Sciatic nerve (tissue), 2 donors: ENCODE measurements around the gene EPS8L1. TPM values are rescaled to one million over a fixed set of nuclear protein-coding genes. Genes with fewer than 3 reads are reported as not detected.
"Not testable (repeated sequence)": the region's sequence is repeated elsewhere in the genome, so short reads cannot be mapped to it uniquely, and the experiment has no call there.

ENCODE experiments used
- ATAC-seq: fragments of 200-7000 bp; cut with Tn5 transposase; one replicate; pipeline ENCODE4 v1.9.1; 2020; ENCODE audit warnings: mild to moderate bottlenecking, moderate library complexity
- DNase-seq: peaks from one replicate; pipeline ENCODE4 v3.0.0-alpha.2; 2020; ENCODE audit warnings: low spot score
- intact Hi-C: fragments of 100-400 bp; cut with DNase I; formaldehyde crosslinking; loops from one replicate; pipeline ENCODE4 v1.14.2; 2022
- total RNA-seq: library from RNA; stranded (reverse); fragmentation: NEBNext Ultra II Directional; extraction: Animal tissue kit (Norgen Biotek cat#: 25700); gene quantifications from one replicate; pipeline ENCODE4 v1.2.1, GENCODE V29; 2021
- donor health status: DM: no; HTN: no; CAD: no.
- donor health status: DM: no; HTN: no; CAD: no.

The EPS8L1 gene
- total RNA-seq, 1 donor from 2014 or later: 1.2 TPM

DNA sequence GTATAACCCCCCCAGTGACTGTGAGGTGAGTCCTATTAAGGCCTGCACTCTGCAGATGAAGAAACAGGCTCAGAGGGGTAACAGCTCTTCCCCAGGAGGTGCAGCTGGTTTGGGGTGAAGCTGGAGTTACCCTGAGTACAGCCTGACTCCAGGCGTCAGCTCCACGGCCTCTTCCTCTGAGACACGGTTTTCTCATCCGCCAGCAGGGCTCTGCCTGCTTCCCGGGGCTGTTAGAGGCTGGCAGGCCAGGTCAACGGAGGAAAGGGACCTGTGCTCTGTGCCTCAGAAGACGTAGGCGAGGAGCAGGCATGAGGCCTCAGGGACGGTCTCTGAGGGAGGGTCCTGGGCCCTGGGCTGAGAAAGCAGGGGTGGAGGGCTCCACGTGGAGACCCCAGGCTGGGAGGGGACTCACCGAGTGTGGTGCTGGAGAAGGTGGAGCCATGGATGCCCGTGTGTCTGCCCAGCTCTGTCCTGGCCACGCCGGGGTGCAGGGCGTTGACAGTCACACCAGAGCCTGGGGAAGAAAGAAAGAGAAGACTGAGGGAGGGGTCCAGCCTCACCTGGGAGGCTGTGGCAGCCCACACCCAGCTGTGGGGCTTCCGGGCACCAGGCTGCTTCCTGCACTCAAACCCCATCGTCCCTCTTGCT lies 28.6 kb upstream of the EPS8L1 start:
- ATAC-seq (no peak), DNase-seq (no peak)
- intact Hi-C loops: no loop called here

GRCh38 chr19:55047951-55048350 lies 27.7 kb upstream of the EPS8L1 start:
- intact Hi-C loops: no loop called here
- ATAC-seq (no peak), DNase-seq (no peak)

DNA sequence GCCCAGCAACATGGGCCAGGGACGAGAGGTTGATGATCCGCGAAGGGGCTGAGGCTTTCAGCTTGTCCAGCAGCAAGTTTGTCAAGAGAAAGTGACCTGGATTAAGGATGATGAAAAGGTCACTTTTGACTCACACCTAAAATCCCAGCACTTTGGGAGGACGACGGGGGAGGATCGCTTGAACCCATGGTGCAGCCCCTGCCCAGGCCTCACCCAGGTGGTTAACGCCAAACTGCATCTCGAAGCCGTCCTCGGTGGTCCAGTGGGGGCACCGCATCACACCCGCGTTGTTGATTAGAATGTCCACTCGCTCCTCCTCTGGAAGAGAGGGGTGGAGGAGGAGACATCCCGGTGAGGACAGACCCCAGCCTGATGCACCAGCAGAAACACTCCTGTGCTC lies 27.2 kb upstream of the EPS8L1 start:
- intact Hi-C loops: no loop called here
- no peak for DNase-seq
- ATAC-seq: no peak

GRCh38 chr19:55050749-55051532 lies 24.7 kb upstream of the EPS8L1 start:
- DNase-seq (no peak), ATAC-seq (no peak)
- intact Hi-C loops: no loop called here

- intact Hi-C loops: no loop called here
- no peak for ATAC-seq
- DNase-seq: no peak
These were observed 21.9 kb upstream of the EPS8L1 start for GRCh38 chr19:55053735-55054134.

GRCh38 chr19:55056827-55057226 lies 18.8 kb upstream of the EPS8L1 start:
- intact Hi-C loops: no loop called here
- no peak for DNase-seq
- no peak for ATAC-seq

DNA sequence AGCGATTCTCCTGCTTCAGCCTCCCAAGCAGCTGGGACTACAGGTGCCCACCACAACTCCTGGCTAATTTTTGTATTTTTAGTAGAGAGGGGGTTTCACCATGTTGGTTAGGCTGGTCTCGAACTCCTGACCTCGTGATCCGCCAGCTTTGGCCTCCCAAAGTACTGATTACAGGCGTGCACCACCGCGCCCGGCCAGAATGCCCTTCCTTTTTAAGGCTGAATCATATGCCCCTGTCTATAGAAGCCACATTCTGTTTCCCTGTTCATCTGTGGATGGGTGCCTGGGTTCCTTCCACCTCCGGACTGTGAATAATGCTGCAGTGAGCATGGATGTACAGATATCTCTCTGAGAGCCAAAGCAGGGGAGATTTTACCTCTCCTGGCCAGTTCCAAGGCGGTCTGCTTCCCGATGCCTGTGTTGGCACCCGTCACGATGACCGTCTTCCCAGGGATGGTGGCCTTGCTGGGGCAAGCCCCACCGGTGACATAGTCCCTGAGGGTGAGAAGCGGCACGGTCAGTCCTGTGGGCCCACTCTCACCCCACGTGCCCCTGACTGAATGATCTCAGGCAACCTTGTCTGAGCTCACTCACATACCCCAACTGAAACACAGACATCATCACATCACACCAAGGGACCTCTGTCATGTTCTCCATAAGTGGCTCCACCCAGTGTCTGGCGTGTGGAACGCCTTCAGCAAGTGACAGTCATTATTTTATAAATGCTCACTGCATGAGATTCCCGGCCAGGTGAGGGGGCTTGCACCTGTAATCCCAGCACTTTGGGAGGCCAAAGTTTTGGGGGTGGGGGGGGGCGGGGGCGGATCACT lies 16.7 kb upstream of the EPS8L1 start:
- DNase-seq (no peak), ATAC-seq (no peak)
- intact Hi-C loops: no loop called here

DNA sequence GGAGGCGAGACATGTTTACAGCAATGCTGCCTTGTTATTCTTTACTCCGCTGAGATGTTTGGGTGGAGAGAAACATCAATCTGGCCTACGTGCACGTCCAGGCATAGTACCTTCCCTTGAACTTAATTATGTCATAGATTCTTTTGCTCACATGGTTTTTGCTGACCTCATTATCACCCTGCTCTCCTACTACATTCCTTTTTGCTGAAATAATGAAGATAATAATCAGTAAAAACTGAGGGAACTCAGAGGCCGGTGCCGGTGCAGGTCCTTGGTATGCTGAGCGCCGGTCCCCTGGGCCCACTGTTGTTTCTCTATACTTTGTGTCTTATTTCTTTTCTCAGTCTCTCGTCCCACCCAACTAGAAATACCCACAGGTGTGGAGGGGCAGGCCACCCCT lies 15.4 kb upstream of the EPS8L1 start:
- DNase-seq, ATAC-seq, intact Hi-C loops: not testable (repeated sequence)

DNA sequence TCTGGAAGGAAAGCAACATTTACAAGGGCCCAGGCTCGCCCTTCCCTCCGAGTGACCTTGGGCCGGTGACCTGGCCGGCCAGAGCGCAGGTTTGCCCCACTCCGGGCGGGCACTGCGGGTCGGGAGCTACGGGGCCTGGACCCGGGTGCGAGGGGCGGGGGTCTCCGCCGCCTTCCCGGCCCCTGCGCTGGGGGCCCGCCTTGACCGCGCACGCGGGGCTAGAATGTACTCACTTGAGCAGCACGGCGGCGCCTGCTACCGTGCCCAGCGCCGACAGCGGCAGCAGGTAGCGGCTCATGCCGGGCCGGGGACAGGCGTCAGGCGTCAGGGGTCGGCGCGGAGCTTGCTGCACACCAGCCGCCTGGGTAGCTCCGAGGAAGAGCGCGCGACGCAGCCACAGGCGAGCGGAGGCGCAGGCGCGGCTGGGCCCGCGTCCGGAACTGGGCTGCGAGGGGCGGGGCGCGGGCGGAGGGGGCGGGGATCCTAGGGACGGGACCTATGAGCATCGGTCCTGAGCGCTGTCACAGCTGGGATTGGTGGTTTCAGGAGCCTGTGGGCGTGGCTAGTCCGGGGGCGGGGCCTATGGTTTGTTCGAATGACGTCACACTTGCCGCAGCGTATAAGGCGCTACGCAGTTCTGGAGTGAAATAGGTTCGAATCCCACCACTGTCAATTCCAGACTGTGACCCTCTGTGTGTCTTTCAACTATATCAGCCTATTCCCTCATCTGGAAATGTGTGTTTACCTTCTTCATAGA lies 12.8 kb upstream of the EPS8L1 start, which contains the start of gene RDH13:
Gene RDH13 (minus strand): TSS at position 414 of the 757 bp plus-strand sequence. CDS start 116 bp downstream, at position 298.
- ATAC-seq (peak; percentile 100), DNase-seq (peak; percentile 98)
- intact Hi-C loops: no loop called here

DNA sequence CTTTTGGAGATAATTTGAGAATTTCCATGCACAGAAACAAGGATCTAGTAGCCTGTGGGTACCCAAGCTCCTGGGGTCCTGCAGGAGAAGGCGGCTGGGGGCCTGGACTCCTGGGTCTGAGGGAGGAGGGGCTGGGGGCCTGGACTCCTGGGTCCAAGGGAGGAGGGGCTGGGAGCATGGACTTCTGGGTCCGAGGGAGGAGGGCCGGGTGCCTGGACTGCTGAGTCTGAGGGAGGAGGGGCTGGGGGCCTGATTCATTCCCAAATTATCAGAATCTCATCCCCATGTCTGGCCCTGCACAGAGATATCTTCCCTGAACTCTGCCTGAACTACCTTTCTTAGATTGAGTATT lies 12.2 kb upstream of the EPS8L1 start:
- intact Hi-C loops: no loop called here
- DNase-seq (no peak), ATAC-seq (peak; percentile 4)

DNA sequence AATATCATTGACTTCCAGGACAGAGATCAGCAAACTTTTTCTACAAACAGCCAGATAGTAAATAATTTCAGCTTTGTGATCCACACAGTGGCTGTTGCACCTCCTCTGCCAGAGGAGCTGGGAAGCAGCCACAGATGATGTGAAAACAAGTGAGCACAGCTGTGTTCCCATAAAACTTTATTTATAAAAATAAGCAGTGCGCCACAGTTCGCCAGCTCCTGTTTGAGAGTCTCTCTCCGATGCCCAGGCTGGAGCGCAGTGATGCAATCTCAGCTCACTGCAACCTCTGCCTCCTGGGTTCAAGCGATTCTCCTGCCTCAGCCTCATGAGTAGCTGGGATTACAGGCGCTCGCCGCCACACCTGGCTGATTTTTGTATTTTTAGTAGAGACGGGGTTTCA lies 10.2 kb upstream of the EPS8L1 start:
- intact Hi-C loops, DNase-seq, ATAC-seq: not testable (repeated sequence)

GRCh38 chr19:55066107-55066709 lies 9.5 kb upstream of the EPS8L1 start:
- no peak for ATAC-seq
- intact Hi-C loops: no loop called here
- no peak for DNase-seq

- DNase-seq (no peak), ATAC-seq (no peak)
- intact Hi-C loops: no loop called here
These were observed 7.8 kb upstream of the EPS8L1 start for GRCh38 chr19:55067869-55068268.

GRCh38 chr19:55068950-55069864 lies 6.5 kb upstream of the EPS8L1 start:
- DNase-seq (no peak), ATAC-seq (peak; percentile 28)
- intact Hi-C loops: no loop called here

GRCh38 chr19:55069865-55070197 lies 5.8 kb upstream of the EPS8L1 start:
- DNase-seq (no peak), ATAC-seq (no peak)
- intact Hi-C loops: no loop called here

DNA sequence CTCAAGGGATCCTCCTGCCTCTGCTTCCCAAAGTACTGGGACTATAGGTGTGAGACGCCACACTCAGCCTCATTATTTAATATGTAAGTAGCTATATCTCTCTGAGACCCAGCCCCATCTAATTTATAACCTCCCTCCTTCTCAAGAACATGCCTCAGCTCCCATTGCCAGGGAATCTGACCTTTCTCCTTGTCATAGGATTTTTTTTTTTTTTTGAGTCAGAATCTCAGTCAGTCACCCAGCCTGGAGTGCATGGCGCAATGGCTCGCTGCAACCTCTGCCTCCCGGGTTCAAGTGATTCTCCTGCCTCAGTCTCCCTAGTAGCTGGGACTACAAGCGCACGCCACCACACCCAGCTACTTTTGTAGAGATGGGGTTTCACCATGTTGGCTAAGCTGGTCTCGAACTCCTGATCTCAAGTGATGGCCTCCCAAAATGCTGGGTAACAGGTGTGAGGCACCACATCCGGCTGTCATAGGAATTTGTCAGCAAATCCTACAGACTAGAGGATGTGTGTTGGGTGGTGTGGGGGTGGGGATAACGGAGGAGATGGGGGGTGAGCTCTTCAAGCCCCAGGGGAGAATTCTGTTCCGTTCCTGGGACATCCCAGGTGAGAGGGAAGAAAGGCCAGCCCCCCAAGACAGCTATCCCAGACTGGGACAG lies 5.1 kb upstream of the EPS8L1 start:
- intact Hi-C loops: no loop called here
- no peak for DNase-seq
- no peak for ATAC-seq

GRCh38 chr19:55071129-55071502 lies 4.6 kb upstream of the EPS8L1 start:
- DNase-seq (no peak), ATAC-seq (no peak)
- intact Hi-C loops: no loop called here
